Cardiac muscle cell (in vitro differentiated cells and primary cell): Measurements from ENCODE around the gene DUSP22. TPM values are rescaled to one million over a fixed set of nuclear protein-coding genes. Genes with fewer than 3 reads are reported as not detected.

Experiments
- DNase-seq, 2 donors: peaks; one replicate each; pipeline versions ENCODE4 v3.0.0 to v3.0.0-alpha.2; 2010 to 2017; ENCODE audit warnings: low read depth in 1 of 2, low spot score in 1 of 2
- H3K27ac ChIP-seq: fragments of 200-600 bp; sonication (generic); 2 replicates; pipeline ENCODE4 v1.5.1; 2016
- H3K27me3 ChIP-seq: fragments of 200-600 bp; sonication (generic); 2 replicates; pipeline ENCODE4 v1.6.0; 2016; ENCODE audit warnings: control low read depth
- H3K36me3 ChIP-seq: fragments of 200-600 bp; sonication (generic); 2 replicates; pipeline ENCODE4 v1.5.1; 2016; ENCODE audit warnings: control low read depth
- H3K4me1 ChIP-seq: fragments of 200-600 bp; sonication (generic); 2 replicates; pipeline ENCODE4 v1.8.1; 2017; ENCODE audit warnings: low read depth, mild to moderate bottlenecking, mixed run types
- H3K4me3 ChIP-seq: fragments of 200-600 bp; sonication (generic); 2 replicates; pipeline ENCODE4 v1.5.1; 2016; ENCODE audit warnings: mild to moderate bottlenecking
- H3K9me3 ChIP-seq: fragments of 200-600 bp; sonication (generic); 2 replicates; pipeline ENCODE4 v1.5.1; 2017; ENCODE audit warnings: low read depth, mild to moderate bottlenecking, control low read depth
- CTCF ChIP-seq: IDR thresholded peaks from 2 replicates; pipeline ENCODE4 v1.5.1; 2012; ENCODE audit warnings: low read depth, mild to moderate bottlenecking, low read length
- polyA plus RNA-seq: library from polyadenylated mRNA; unstranded; fragments of >200 nt; fragmentation: Nextera tagmentation; extraction: Ambion mirVana; gene quantifications from 2 replicates; pipeline ENCODE4 v1.2.1, GENCODE V29; 2016
- total RNA-seq: library from RNA; depleted of rRNA; stranded (reverse); fragments of >200 nt; gene quantifications from 2 replicates; pipeline ENCODE4 v1.2.3, GENCODE V29; 2016

The DUSP22 gene
- total and polyA plus RNA-seq, 2 experiments from 2014 or later: 50.7 to 89.3 TPM

- Histone ChIP-seq H3K9me3 (no peaks in the 10 kb centered on the region), H3K4me3 (no peak overlapping the region), H3K27ac (no peak overlapping the region), H3K36me3 (no peaks in the 10 kb centered on the region), H3K27me3 (peaks cover 17% of the 10 kb centered on the region), H3K4me1 (peaks cover 11% of the 10 kb centered on the region)
- DNase-seq: no peak
- TF ChIP-seq CTCF: no peak
Measured at GRCh38 chr6:378090-378957, 86.0 kb downstream of the DUSP22 start.

DNA sequence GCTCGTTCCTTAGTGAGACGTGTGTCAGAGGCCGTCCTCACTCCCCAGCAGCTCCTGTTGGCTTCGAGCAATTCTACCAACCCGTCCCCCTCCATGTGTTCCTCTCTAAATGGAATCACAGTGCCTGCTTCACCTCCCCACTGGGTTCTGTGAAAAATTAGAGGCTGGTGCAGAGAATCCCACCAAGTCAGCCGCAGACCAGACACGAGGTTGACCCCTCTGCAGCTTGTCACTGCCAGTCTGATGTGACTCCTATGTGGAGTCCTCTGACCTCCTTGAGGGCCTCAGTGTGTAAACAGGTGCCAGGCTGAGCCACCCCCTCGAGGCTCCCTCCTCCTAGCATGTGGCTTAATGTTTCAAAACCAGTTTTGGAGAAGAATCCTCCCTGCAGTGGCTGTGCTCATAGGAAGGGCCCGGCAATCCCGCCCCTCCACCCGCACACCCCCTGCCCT is 86.7 kb downstream of the DUSP22 start:
- no peaks in the 10 kb centered on the region for H3K36me3 ChIP-seq
- peaks cover 5% of the 10 kb centered on the region for H3K4me1 ChIP-seq
- DNase-seq: no peak
- no peaks in the 10 kb centered on the region for H3K9me3 ChIP-seq
- H3K27ac ChIP-seq: no peak overlapping the region
- H3K27me3 ChIP-seq: peaks cover 24% of the 10 kb centered on the region
- no peak for TF ChIP-seq CTCF
- H3K4me3 ChIP-seq: no peak overlapping the region

GRCh38 chr6:379410-380181 is 87.3 kb downstream of the DUSP22 start:
- no peak for DNase-seq
- H3K27me3 ChIP-seq: peaks cover 30% of the 10 kb centered on the region
- TF ChIP-seq CTCF: no peak
- no peaks in the 10 kb centered on the region for H3K4me1 ChIP-seq
- no peaks in the 10 kb centered on the region for H3K9me3 ChIP-seq
- no peaks in the 10 kb centered on the region for H3K36me3 ChIP-seq
- no peak overlapping the region for H3K27ac ChIP-seq
- H3K4me3 ChIP-seq: no peak overlapping the region

- H3K9me3 ChIP-seq: no peaks in the 10 kb centered on the region
- no peak for DNase-seq
- TF ChIP-seq CTCF: no peak
- no peak overlapping the region for H3K27ac ChIP-seq
- no peaks in the 10 kb centered on the region for H3K4me1 ChIP-seq
- H3K27me3 ChIP-seq: peaks cover 37% of the 10 kb centered on the region
- H3K36me3 ChIP-seq: no peaks in the 10 kb centered on the region
- no peak overlapping the region for H3K4me3 ChIP-seq
Measured at GRCh38 chr6:380234-381218, 88.2 kb downstream of the DUSP22 start.
